Right atrium auricular region (tissue), 2 donors: ENCODE data around the gene B3GNT8. TPM values are rescaled to one million over a fixed set of nuclear protein-coding genes. Genes with fewer than 3 reads are reported as not detected.
A peak's percentile ranks its signal among the peaks of the same experiment; 100 is the strongest.

Source experiments
- DNase-seq: peaks from one replicate; pipeline ENCODE4 v3.0.0-alpha.2; 2019; ENCODE audit warnings: low spot score
- H3K27ac ChIP-seq, 2 donors: fragments of 200-600 bp; sonication (generic); 1 replicate in 1 of 2; 2 replicates in 1 of 2; pipeline ENCODE4 v1.5.1; 2016 to 2019
- H3K27me3 ChIP-seq, 2 donors: fragments of 200-600 bp; sonication (generic); one replicate each; pipeline versions ENCODE4 v1.5.1 to v1.6.0; 2017 to 2019
- H3K36me3 ChIP-seq: fragments of 200-600 bp; sonication (generic); one replicate; pipeline ENCODE4 v1.5.1; 2016
- H3K4me1 ChIP-seq, 2 donors: fragments of 200-600 bp; sonication (generic); one replicate each; pipeline versions ENCODE4 v1.5.1 to v1.6.0; 2017 to 2019
- H3K4me3 ChIP-seq, 2 donors: fragments of 200-600 bp; sonication (generic); 1 replicate in 1 of 2; 2 replicates in 1 of 2; pipeline ENCODE4 v1.5.1; 2017 to 2019; ENCODE audit warnings: mild to moderate bottlenecking in 1 of 2, moderate library complexity in 1 of 2
- H3K9me3 ChIP-seq, 2 donors: fragments of 200-600 bp; sonication (generic); one replicate each; pipeline ENCODE4 v1.5.1; 2019
- total RNA-seq, 2 donors: library from RNA; depleted of rRNA; stranded (reverse); fragments of >200 nt; gene quantifications; one replicate each; pipeline ENCODE4 v1.1.0, GENCODE V29; 2016
- TF ChIP-seq, protein P1 (sequence below), 2 donors: fragments of 200-600 bp; sonication (generic); IDR thresholded peaks; one replicate each; pipeline ENCODE4 v1.5.1; 2019; ENCODE audit warnings: antibody characterized with exemption in 2 of 2

The B3GNT8 gene
- total RNA-seq, 2 donors from 2014 or later: 1.9 to 4.5 TPM

GRCh38 chr19:41398598-41398997 lies 28.6 kb downstream of the B3GNT8 start:
- no peak for DNase-seq
- no peaks in the 10 kb centered on the region for H3K9me3 ChIP-seq
- H3K27ac ChIP-seq: peak overlapping the region in 1 of 2 donors; percentile 90
- H3K27me3 ChIP-seq: no peaks in the 10 kb centered on the region
- no peaks in the 10 kb centered on the region for H3K36me3 ChIP-seq
- peaks cover 0 to 17% of the 10 kb centered on the region in 2 donors for H3K4me1 ChIP-seq
- H3K4me3 ChIP-seq: peak overlapping the region; percentile 84 to 91
- TF ChIP-seq, protein P1, sequence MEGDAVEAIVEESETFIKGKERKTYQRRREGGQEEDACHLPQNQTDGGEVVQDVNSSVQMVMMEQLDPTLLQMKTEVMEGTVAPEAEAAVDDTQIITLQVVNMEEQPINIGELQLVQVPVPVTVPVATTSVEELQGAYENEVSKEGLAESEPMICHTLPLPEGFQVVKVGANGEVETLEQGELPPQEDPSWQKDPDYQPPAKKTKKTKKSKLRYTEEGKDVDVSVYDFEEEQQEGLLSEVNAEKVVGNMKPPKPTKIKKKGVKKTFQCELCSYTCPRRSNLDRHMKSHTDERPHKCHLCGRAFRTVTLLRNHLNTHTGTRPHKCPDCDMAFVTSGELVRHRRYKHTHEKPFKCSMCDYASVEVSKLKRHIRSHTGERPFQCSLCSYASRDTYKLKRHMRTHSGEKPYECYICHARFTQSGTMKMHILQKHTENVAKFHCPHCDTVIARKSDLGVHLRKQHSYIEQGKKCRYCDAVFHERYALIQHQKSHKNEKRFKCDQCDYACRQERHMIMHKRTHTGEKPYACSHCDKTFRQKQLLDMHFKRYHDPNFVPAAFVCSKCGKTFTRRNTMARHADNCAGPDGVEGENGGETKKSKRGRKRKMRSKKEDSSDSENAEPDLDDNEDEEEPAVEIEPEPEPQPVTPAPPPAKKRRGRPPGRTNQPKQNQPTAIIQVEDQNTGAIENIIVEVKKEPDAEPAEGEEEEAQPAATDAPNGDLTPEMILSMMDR (IDR thresholded peaks at IDR 0.05): no peak

- Histone ChIP-seq H3K4me1 (peaks cover 0 to 17% of the 10 kb centered on the region in 2 donors), H3K27me3 (no peaks in the 10 kb centered on the region), H3K4me3 (peak overlapping the region; percentile 84 to 91), H3K27ac (peak overlapping the region; percentile 89 to 90), H3K36me3 (no peaks in the 10 kb centered on the region), H3K9me3 (no peaks in the 10 kb centered on the region)
- no peak for DNase-seq
- TF ChIP-seq, protein P1 (IDR thresholded peaks at IDR 0.05): no peak
Observed at GRCh38 chr19:41398050-41398418, 29.1 kb downstream of the B3GNT8 start.

DNA sequence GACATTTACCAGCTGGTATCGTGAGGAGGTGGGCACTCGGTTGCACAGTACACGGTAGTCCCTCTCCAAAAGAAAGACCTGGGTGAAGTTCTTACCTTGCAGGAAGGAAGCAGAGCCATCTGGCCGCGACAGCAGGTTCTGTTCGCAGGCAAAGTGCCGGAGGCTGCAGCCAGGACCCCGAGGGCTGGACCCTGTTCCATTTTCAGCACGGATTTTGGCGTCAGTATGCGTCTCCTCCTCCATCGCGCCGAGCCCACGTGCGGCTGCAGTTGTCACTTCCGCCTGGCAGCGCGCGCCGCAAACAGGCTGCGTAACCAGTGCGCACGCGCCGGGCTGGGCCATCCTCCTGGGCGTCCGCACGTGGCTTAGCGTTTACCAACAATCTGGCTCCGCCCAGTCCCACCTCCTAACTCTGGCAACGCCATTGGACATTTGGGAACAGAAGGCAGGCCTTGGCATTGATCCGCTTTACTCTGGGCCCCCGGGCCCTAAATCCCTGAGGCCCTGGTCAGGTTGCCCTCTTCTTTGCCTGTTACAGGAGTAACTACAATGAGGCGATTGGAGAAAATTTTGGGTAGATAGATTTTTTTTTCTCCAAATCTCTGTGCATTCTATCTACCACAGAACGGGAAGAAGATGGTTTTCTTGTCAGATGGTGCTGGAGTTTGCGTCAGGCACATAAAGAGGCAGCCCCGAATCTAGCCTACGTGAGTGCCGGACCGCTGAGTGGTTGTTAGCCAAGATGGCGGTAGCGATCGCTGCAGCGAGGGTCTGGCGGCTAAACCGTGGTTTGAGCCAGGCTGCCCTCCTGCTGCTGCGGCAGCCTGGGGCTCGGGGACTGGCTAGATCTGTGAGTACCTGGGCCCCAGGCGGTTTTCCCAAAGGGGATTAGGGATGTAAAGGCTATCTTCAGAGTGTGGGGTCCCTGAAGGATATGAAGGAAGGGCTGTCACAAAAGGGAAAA lies 29.8 kb downstream of the B3GNT8 start, which contains the start of the genes BCKDHA and EXOSC5:
Gene BCKDHA, plus strand, starts transcription at position 733 of the 964 bp plus-strand sequence. Its CDS starts 10 bp downstream, at position 743.
Gene EXOSC5, minus strand, starts transcription at position 274 of the 964 bp plus-strand sequence. Its CDS starts 31 bp downstream, at position 243.
- Histone ChIP-seq H3K9me3 (no peaks in the 10 kb centered on the region), H3K27me3 (no peaks in the 10 kb centered on the region), H3K36me3 (no peaks in the 10 kb centered on the region), H3K4me1 (peaks cover 0 to 17% of the 10 kb centered on the region in 2 donors), H3K4me3 (peak within 1 kb of the TSS; percentile 84 to 91), H3K27ac (peak within 1 kb of the TSS; percentile 89 to 90)
- TF ChIP-seq, protein P1 (IDR thresholded peaks at IDR 0.05): no peak
- peak; percentile 99 for DNase-seq

DNA sequence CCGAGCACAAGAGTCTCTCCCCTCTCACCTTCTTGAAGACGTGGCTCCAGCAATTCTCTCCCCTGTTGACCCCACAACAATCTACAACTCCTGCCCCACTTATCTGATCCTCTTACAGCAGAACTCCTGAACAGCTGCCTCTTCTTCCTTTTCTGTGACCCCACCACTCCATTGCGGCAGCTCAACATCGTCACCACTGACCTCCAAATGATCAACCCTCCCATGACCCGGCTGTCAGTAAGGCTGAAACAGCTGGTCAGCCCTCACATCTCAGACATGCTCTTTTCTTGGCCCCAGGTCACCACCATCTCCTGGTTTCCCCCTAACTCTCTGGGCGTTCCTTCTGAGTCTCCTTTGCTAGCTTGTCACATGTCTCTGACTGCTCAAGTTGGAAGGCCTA lies 31.8 kb downstream of the B3GNT8 start:
- Histone ChIP-seq H3K36me3 (peaks cover 15% of the 10 kb centered on the region), H3K4me1 (peaks cover 0 to 17% of the 10 kb centered on the region in 2 donors), H3K27ac (no peak overlapping the region), H3K4me3 (no peak overlapping the region), H3K27me3 (no peaks in the 10 kb centered on the region), H3K9me3 (no peaks in the 10 kb centered on the region)
- TF ChIP-seq, protein P1 (IDR thresholded peaks at IDR 0.05): no peak
- DNase-seq: no peak

DNA sequence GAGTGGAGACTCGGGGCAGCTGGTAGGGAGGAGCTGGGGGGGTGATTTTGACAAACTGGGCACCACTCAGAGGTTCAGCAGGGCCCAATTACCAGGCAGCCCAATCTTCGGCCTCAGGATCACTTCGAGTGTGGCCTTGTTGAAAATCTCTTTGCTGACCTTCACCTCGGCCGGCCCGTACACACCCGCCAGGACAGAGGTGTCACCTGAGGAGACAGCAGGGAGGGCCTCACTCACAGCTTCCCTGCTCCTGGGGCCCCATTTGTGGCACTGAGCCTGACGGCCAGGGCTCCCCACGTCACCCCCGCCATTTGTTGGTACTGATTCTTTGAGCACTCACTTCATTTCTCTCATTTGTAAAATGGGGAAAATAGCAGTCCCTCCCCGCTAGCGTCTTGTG lies 34.4 kb downstream of the B3GNT8 start:
- no peak for DNase-seq
- Histone ChIP-seq H3K4me3 (no peak overlapping the region), H3K27me3 (no peaks in the 10 kb centered on the region), H3K4me1 (peaks cover 0 to 8% of the 10 kb centered on the region in 2 donors), H3K36me3 (peaks cover 27% of the 10 kb centered on the region), H3K27ac (no peak overlapping the region), H3K9me3 (no peaks in the 10 kb centered on the region)
- TF ChIP-seq, protein P1 (IDR thresholded peaks at IDR 0.05): no peak
